ENCODE measurements around the gene MNDA. TPM values are rescaled to one million over a fixed set of nuclear protein-coding genes. Genes with fewer than 3 reads are reported as not detected.

The MNDA gene
- total RNA-seq, 4 donors from 2014 or later = 2.0 to 8.5 (median 2.6) TPM

- Histone ChIP-seq H3K4me1 (no peaks in the 10 kb centered on the region), H3K36me3 (no peaks in the 10 kb centered on the region), H3K4me3 (replicated peaks in 1 of 3) (no peak overlapping the region), H3K27ac (no peak overlapping the region), H3K9me3 (no peaks in the 10 kb centered on the region), H3K27me3 (no peaks in the 10 kb centered on the region)
- no peak for DNase-seq
- TF ChIP-seq POLR2A (IDR thresholded peaks at IDR 0.05) (no peak), CTCF (IDR thresholded peaks at IDR 0.05) (no peak)
- 100% methylated on average over 1 of the region's 1 CpG for WGBS, 2 donors
- intact Hi-C loops (cut with DNase I) = no loop called here
Measured at GRCh38 chr1:158818560-158818959, 12.6 kb upstream of the MNDA start.

- Histone ChIP-seq H3K9me3 (no peaks in the 10 kb centered on the region), H3K4me3 (replicated peaks in 1 of 3) (no peak overlapping the region), H3K27ac (no peak overlapping the region), H3K27me3 (no peaks in the 10 kb centered on the region), H3K4me1 (no peaks in the 10 kb centered on the region), H3K36me3 (no peaks in the 10 kb centered on the region)
- 71 to 84% methylated on average over 1 of the region's 1 CpG for WGBS, 2 donors
- no peak for DNase-seq
- intact Hi-C loops (cut with DNase I) = no loop called here
- TF ChIP-seq CTCF (IDR thresholded peaks at IDR 0.05) = no peak
Measured at GRCh38 chr1:158818975-158819431, 12.1 kb upstream of the MNDA start.

- no peak for DNase-seq
- no peaks in the 10 kb centered on the region for H3K4me1 ChIP-seq
- no peaks in the 10 kb centered on the region for H3K36me3 ChIP-seq
- H3K9me3 ChIP-seq = no peaks in the 10 kb centered on the region
- intact Hi-C loops (cut with DNase I) = no loop called here
- H3K27me3 ChIP-seq = no peaks in the 10 kb centered on the region
- 81 to 83% methylated on average over 7 of the region's 7 CpGs for WGBS, 2 donors
- no peak overlapping the region for H3K4me3 ChIP-seq (replicated peaks in 1 of 3)
- H3K27ac ChIP-seq = no peak overlapping the region
- TF ChIP-seq POLR2A (IDR thresholded peaks at IDR 0.05) = no peak
- no peak for TF ChIP-seq CTCF (IDR thresholded peaks at IDR 0.05)
Measured at GRCh38 chr1:158819461-158820443, 11.4 kb upstream of the MNDA start.

GRCh38 chr1:158821723-158822122 lies 9.4 kb upstream of the MNDA start:
- no peak for DNase-seq
- 92% methylated on average over 1 of the region's 1 CpG for WGBS, 2 donors

More at GRCh38 chr1:158821723-158822122, 9.4 kb upstream of the MNDA start:
- Histone ChIP-seq H3K4me1 (no peaks in the 10 kb centered on the region), H3K27ac (no peak overlapping the region), H3K27me3 (no peaks in the 10 kb centered on the region), H3K36me3 (no peaks in the 10 kb centered on the region), H3K4me3 (replicated peaks in 1 of 3) (no peak overlapping the region), H3K9me3 (no peaks in the 10 kb centered on the region)
- no peak for TF ChIP-seq CTCF (IDR thresholded peaks at IDR 0.05)
- TF ChIP-seq POLR2A (IDR thresholded peaks at IDR 0.05) = no peak
- intact Hi-C loops (cut with DNase I) = no loop called here

Measured in thyroid gland (tissue), 4 donors.